Dermis blood vessel endothelial cell (primary cell): ENCODE results near the gene MMP11. TPM values are rescaled to one million over a fixed set of nuclear protein-coding genes. Genes with fewer than 3 reads are reported as not detected.
"Not testable (repeated sequence)": the region's sequence is repeated elsewhere in the genome, so short reads cannot be mapped to it uniquely, and the experiment has no call there.

Experiments used
- DNase-seq: peaks from one replicate; pipeline ENCODE4 v3.0.0; 2010
- total RNA-seq: library from RNA; depleted of rRNA; stranded (reverse); fragments of >200 nt; gene quantifications from 2 replicates; pipeline ENCODE4 v1.2.3, GENCODE V29; 2014

Gene MMP11, protein sequence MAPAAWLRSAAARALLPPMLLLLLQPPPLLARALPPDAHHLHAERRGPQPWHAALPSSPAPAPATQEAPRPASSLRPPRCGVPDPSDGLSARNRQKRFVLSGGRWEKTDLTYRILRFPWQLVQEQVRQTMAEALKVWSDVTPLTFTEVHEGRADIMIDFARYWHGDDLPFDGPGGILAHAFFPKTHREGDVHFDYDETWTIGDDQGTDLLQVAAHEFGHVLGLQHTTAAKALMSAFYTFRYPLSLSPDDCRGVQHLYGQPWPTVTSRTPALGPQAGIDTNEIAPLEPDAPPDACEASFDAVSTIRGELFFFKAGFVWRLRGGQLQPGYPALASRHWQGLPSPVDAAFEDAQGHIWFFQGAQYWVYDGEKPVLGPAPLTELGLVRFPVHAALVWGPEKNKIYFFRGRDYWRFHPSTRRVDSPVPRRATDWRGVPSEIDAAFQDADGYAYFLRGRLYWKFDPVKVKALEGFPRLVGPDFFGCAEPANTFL
- total RNA-seq: 4.4 and 7.3 TPM in 2 replicates

DNA sequence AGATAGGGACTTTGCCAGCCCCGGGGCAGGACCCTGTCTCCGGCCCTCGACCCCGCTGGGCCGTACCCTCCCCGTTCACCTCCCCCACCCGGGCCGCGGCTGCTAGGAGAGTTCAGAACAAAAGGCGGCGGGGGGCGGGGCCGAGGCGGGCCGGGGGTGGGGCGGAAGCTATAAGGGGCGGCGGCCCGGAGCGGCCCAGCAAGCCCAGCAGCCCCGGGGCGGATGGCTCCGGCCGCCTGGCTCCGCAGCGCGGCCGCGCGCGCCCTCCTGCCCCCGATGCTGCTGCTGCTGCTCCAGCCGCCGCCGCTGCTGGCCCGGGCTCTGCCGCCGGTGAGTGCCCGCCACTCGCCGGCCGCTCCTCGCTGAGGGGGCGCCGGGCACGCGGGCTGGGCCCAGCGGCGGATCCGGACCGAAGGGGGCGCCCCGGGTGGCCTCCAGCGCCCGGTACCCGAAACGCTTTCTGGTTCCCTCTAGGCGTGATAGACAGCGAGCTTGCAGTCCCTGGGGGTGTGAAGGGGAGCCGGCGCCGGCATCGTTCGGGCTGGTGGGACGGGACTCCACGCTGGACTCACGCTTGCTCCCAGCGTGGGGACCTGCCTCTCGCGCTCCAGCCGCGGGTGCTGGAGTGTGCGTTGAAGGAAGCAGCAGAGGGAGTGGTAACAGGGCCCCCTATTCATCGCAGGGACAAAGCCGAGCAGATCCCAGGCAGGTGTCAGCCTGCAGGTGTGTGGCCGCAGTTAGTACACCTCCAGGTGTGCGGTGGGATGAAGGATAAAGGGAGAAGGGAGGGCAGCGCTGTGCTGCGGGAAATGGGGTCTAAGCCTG lies at the start of gene MMP11:
MMP11 (plus strand) TSS at position 201 of the 825 bp plus-strand sequence; CDS start at position 223, 22 bp downstream.
- DNase-seq: peak; percentile 41

DNA sequence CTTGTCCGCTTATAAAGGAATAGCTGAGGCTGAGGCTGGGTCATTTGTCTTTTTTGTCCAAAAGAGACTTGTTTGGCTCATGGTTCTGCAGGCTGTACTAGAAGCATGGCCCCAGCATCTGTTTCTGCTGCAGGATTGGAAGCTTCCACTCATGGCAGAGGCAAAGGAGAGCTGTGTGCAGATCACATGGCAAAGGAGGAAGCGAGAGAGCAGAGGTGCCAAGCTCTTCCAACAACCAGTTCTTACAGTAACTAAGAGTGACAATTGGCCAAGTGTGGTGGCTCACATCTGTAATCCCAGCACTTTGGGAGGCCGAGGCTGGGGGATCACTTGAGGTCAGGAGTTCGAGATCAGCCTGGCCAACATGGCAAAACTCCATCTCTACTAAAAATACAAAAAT lies 44.5 kb upstream of the MMP11 start:
- DNase-seq: not testable (repeated sequence)

DNA sequence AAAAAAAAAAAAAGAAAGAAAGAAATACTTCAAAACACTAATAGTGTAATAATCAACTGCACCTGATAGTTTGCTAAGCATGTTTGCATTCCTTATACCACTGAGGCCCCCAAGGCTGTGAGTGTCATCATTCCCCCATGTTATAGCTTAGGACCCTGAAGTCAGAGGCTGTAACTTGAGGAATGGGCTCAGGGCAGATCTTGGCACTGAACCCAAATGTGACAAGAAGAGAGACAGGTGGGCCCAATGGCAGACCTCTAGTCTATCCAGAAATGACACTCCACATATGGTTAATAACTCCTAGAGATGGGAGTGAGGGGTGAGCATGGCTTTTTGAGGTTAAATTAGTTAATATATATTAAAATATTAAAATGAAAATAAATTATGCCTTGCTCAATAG lies 35.0 kb upstream of the MMP11 start:
- DNase-seq: no peak

DNA sequence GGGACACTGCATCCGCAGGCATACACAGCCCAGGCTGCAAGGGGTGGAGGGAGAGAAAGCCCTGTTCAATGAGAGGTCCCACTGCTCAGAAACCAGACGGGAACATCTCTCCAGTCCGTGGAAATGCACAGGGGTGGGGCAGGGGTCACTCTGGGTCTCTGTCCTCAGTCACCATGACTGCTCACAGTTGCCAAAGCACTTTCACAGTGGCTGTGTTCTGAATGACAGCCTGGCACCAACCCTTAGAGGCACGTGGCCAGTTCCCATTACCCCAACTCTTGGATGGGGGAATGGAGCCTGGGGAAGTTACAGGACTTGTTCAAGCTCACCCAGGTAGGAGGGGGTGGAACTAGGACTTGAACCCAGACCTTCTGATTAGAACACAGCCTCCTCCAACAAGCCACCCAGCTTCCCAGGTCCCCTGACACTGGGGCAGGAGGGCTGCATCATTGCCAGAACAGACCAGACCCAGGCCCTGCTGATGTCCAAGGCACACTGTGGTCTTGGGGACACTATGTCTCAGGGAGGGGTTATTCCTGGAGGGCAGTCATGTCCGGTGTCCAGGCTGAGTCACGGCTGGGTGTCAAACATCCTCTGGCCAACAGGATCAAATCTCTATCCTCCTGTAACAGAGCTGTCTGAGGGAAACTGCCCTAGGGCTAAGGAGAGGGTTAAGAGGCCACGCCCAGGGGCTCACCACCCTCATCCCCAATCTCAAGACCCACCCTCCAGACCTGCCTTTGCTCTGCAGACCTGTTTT lies 30.0 kb upstream of the MMP11 start:
- DNase-seq: no peak

DNA sequence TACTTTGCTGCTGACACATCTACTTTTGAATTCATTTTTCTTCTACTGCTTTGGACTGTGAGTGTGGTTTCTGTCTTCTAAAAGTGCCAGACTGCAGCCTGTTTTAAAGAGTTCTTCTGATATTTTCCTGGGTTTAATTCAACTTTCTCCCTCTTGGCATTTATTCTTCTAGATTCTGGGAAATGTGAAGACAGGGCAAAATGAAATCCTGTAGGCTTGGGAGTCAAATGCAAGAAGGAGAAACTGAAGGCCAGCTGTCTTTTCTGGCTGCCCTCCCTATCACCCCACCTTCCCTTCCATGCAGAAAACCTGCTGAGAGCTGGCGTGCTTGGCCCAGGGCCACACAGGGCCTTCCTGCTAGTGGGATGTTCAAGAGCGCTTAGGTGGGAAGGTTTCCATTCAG lies 29.3 kb upstream of the MMP11 start:
- DNase-seq: no peak

DNA sequence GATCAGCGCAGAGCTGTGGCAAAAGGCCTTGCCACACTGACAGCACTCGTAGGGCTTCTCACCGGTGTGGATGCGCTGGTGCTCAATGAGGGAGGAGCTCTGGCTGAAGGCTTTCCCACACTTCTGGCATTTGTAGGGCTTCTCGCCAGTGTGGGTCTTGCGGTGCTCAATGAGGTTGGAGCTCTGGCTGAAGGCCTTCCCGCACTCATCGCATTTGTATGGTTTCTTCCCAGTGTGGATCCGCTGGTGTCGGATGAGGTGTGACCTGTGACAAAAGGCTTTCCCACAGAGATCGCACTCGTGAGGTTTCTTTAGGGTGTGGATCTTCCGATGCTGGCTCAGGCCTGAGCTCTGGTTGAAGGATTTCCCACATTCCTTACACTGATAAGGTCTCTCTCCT lies 28.6 kb upstream of the MMP11 start:
- no peak for DNase-seq

DNA sequence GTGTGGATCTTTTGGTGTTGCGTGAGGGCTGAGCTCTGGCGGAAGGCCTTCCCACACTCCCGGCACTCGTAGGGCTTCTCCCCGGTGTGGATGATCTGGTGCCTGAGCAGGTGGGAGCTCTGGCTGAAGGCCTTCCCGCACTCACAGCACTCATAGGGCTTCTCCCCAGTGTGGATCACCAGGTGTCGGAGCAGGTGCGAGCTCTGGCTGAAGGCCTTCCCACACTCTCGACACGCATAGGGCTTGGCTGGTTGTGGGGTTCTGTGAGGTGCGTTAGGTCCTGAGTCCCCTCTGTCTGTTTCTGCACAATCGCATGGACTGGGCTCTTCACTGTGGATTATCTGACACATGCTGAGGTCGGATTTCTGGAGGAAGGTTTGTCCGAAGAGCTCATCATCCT lies 28.2 kb upstream of the MMP11 start:
- DNase-seq: no peak

DNA sequence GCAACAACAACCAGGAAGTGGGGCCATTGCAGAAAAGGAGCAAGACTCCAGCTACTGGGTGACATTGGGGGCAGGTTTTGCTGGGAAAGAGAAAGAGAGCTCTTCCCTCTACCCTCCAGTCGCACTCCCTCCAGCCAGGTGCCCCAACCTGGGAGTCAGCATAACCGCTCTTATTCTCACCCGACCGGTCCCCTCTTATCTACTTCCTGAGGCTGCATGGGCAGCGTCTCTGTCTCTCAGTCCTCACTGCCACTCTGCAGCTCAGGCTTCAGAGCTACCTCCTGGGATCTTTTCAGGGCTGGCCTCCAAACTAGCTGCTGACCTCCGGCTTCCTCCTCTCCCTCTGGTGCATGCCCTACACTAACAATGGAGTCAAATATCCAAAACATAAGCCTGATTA lies 26.9 kb upstream of the MMP11 start:
- DNase-seq: no peak

DNA sequence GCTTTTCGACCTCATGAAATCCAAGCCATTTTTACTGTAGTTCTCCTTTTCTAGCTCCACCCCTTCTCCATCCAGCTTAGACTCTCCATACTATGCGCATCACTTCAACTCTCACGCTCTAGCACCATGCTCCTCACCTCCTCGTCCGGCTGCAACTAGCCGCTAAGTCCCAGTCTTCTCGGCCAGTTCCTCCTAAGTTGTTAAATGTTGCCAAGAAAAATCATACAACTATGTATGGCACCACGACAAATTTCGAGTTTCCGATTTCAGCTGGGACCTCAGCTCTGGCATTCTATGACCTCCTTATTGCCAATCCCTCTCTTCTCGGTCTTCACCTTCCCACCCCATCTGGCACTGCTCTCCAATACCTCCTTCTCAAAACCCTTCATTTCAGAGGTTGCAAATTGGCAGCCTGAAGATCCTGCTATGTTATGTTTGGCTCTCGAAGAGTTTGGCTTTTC lies 22.8 kb upstream of the MMP11 start:
- peak; percentile 42 for DNase-seq

DNA sequence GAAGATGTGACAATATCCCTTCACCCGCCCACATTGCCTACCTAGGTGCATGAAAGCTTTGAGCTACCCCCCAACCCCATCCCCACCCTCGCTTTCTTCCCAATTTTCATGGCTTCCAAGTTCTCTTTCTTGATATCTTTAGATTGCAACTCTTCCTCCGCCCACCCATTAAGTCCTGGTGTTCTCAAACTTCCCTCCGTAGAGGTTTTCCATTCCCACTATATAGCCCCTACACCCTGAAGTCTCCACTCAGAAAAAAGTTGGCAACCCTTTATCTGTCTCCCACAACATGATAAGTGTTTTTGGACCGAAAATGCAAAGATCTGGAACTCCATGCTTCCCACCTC lies 22.3 kb upstream of the MMP11 start:
- DNase-seq: no peak

DNA sequence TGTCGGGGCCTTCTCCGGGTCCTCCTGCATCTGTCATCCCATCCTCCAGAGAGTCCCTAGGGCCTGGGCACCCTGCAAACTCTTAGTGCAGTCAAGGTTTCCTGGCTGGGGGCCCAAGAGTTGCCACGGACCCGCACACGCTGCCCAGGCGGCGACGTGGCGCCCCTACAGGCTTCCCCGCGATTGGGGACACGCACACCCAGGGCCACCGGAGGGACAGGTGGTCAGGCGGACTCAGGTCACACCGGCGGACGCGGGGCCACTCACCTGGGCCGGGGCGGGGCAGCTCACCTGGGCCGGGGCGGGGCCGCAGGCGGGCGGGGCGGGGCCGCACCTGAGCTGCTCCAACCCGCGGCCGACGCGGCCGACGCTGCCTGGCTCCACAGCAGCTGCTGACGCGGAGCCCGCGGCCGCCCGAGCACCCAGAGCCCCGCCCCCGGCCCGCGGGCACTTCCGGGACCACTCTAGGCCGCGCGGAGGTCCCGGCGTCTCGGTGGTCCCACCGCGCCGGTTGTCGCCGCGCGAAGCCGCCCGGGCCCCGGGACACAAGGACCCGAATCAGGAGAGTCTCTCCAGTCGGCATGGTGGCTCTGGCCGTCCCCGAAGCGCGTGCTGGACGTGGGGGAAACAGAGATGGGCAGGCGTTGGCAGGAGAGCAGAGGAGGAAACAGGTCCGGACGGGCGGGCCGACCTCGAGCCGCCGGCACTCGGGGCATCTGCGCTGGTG lies 21.8 kb upstream of the MMP11 start, which contains the start of gene ZNF70:
ZNF70 (minus strand) TSS at position 399 of the 727 bp plus-strand sequence. CDS start 5,972 bp downstream, outside the sequence.
- peak; percentile 80 for DNase-seq

DNA sequence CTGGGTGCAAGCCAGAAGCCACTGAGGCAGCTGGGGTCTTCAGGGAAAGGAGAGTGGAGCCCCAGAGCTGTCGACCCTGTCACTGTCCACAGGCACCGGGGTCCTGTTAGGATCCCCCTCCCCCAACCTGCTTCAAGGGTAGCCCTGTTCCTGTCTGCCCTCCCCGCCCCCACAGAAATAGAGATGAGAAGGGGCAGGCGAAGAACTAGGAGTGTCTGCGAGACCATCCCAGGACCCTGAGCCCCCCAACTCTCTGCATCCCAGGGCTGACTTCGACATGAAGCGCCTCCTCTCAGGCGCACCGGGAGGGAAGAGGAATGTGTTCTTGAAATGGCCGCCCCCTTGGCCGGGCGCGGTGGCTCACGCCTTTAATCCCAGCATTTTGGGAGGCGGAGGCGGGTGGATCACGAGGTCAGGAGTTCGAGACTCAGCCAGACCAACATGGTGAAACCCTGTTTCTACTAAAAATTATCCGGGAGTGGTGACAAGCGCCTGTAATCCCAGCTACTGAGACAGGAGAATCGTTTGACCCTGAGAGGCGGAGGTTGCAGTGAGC lies 21.1 kb upstream of the MMP11 start:
- DNase-seq: no peak

DNA sequence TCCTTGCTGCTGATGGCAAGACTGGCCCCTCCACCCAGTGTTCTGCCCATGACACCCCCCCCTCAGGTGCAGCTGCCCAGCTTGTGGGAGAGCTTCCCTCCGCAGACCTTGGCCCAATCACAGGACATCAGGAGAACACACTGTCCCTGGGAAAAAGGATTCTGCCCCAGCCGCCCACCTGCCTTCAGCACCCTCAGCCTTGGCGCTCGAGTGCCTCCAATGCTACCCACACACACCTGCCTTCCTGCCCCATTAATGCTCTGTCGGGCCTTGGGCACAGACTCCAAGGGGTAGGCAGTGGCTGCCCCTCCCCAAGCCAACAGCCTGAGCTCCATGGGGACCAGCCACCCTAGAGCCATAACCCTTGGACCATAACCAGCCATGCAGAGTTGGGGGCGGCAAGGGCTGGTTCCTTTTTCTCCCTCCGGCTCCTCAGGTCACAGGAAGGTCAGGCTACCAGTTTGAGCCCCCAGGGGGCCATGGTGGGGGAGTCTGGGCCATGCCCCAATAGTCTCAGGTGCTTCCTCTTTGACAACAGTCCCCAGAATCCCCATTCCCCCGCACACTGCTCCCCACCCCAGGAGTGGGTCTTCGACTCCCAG lies 20.5 kb upstream of the MMP11 start:
- no peak for DNase-seq

DNA sequence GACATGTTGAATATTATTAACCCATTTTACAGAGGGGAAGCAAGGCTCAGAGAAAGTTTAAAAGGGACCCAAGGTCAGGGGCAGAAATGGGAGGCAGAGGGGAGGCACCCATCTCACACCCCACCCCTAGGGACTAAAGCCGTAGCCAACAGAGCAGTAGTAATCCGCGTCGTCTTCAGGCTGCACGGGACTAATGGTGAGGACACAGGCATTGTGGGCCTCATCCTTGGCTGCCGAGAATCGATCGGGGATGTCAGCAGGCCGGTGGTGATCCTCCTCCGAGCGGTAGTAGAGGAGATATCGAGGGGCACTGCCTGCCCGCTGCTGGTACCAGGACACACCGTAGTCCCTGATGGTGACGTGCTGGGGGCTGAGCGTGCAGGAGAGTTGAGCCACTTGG lies 19.9 kb upstream of the MMP11 start:
- no peak for DNase-seq

DNA sequence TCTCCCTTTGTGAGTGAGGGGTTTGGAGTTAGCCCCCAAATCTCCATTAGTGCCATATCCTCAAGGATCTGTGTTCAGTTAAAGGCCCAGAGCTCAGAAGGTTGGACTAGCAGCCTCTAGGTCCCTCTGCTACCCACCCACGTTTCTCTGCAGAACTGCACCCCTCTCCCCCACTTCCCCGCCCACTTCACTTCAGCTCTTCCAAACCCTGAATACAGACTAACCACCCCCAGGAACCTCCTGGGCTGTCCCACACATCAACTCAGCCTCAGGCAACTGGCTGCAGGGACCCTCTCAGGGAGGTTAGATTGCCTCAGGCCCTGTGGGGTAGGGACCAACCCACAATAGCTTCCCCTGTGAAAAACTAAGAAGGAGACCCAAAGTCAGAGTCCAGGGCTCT lies 19.3 kb upstream of the MMP11 start:
- no peak for DNase-seq

DNA sequence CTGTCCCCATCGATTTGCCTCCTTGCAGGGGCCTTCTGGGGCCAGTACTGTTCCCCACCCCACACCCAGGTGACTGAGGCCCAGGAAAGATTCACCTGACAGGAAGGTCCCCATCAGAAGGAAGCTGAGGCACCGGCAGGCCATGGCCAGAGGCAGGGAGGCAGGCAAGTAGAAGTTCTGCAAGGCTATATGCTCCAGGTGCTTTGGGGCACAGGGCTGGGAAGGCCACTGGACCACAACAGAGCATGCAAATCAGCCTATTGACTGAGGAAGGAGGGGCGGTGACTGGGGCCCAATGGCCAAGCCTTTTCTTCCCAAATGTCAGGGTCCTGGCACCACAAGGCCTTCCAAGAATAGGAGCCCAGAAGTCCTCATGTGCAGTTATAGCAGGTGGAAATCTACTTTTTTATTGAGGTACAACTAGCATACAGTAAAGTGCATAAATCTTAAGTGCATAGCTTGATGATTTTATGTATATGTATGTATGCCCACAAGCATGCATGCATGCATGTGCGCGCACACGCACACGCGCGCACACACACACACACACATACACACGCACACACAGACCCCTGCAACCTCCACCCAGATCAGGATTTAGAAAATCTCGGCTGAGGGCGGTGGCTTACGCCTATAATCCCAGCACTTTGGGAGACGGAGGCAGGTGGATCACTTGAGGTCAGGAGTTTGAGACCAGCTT lies 18.3 kb upstream of the MMP11 start, which contains the start of gene VPREB3:
VPREB3 (minus strand) TSS at position 206 of the 700 bp plus-strand sequence; CDS start at position 144, 62 bp downstream.
- no peak for DNase-seq

DNA sequence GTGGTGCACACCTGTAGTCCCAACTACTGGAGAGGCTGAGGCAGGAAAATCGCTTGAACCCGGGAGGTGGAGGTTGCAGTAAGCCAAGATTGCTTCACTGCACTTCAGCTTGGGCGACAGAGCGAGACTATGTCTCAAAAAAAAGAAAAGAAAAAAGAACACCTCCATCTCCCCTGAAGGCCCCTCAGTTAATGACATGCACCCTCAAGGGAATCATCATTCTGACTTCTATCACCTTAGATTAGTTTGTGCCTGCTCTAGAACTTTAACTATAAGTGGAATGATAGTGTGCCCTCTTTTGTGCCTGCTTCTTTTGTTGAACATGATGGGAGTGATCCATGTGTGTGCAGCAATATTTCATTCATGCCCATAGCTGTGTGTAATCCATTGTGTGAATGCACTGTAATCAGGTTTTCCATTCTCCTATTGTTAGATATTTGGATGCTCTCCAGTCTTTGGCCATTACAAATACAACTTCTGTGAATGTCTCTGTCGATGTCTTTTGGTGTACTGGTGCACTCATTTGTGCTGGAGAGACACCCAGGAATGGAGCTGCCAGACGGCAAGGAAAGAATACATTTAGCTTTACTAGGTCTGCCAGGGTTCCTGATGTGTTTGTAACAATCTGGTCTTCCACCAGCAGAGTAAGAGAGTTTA lies 17.5 kb upstream of the MMP11 start:
- peak; percentile 78 for DNase-seq

DNA sequence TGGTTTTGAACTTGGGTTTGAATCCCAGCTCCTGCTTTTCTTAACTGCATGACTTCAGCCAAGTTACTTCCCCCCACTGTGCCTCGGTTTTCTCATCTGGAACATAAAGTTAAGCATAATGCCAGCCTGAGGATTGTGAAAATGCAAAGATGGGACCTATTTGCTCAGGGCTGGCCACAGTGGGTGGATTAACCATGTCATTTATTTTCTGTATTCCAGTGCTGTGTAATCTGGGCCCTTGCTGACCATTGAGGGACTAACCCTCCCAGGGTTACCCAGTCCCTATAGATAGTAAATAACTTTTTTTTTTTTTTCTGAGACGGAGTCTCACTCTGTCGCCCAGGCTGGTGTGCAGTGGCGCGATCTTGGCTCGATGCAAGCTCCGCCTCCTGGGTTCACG lies 16.9 kb upstream of the MMP11 start:
- DNase-seq: no peak

DNA sequence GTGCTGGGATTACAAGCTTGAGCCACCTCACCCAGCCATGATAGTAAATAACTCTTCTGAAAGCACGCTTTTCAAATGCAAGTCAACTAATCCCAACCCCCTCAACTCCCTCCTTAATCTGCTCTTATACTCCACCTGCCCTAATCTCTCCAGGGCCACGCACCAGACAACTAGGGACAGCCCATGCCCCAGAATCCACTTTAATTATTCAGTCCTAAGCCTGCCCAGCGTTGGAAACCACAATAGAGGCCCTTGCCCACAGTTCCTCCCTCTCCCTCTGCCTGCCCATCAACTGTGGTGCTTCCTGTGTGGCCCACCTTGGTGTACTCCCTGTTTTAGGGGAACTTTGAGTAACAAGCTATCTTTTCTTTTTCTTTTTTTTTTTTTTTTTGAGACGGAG lies 15.8 kb upstream of the MMP11 start:
- DNase-seq: no peak

DNA sequence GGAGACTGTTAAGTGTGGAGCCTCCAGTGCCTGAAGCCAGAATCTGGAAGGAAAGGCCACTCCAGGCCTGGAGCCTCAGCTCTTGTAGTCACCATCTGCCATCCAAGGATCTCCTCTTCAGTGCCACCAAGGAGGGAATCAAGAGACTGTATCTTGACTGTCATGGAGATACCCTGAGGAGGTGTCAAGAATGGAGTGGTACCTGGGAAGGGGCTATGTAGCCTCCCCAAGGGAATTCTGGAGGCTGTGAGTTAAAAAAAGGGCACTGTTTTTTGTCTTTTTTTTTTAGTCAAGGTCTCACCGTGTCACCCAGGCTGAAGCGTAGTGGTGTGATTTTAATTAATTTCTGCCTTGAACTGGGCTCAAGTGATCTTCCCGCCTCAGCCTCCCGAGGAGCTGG lies 13.1 kb upstream of the MMP11 start:
- no peak for DNase-seq
